GM10248 (cell line): Measurements from ENCODE around the gene KIF3A.

Experiments used
- CTCF ChIA-PET: fragments of 300-600 bp; sonication (Branson Sonifier 250); formaldehyde crosslinking; extraction: SDS; loops from one replicate; lab custom pipeline; 2021; ENCODE audit warnings: antibody characterized with exemption; lab: Yijun Ruan, JAX
- POLR2A ChIA-PET: fragments of 350-650 bp; sonication (Branson Sonifier 250); formaldehyde crosslinking; extraction: SDS; loops from one replicate; lab custom pipeline; 2020; ENCODE audit warnings: antibody characterized with exemption; lab: Yijun Ruan, JAX
- DNase-seq: peaks from one replicate; pipeline ENCODE4 v3.0.0; 2012; ENCODE audit errors: extremely low spot score
- CTCF ChIP-seq: IDR thresholded peaks from 2 replicates; pipeline ENCODE4 v1.5.1; 2012; ENCODE audit warnings: mild to moderate bottlenecking, low read depth; ENCODE audit errors: extremely low read depth, missing control alignments, control extremely low read depth

The KIF3A gene

GRCh38 chr5:132772291-132773070 lies 35.1 kb upstream of the KIF3A start:
- POLR2A ChIA-PET, result no interaction called here
- no peak for DNase-seq
- no peak for TF ChIP-seq CTCF
- CTCF ChIA-PET, result interaction anchor here (0.6 to 2.9 kb wide), 3 partner anchors 13 to 48 kb away, joined by 3 to 9 read pairs (median 5); no protein-coding TSS in a partner anchor

- DNase-seq, result no peak
- ChIA-PET POLR2A (no interaction called here), CTCF (interaction anchor here (1.1 to 2.9 kb wide), 3 partner anchors 14 to 49 kb away, joined by 6 to 10 read pairs (median 9); no protein-coding TSS in a partner anchor)
- no peak for TF ChIP-seq CTCF
Observed at GRCh38 chr5:132771503-132771998, 34.2 kb upstream of the KIF3A start.

- no peak for DNase-seq
- POLR2A ChIA-PET, result no interaction called here
Observed at GRCh38 chr5:132770476-132771159, 33.3 kb upstream of the KIF3A start.

GRCh38 chr5:132768485-132768868 lies 31.1 kb upstream of the KIF3A start:
- DNase-seq, result no peak
- CTCF ChIA-PET, result interaction anchor here (0.8 to 1.4 kb wide), 2 partner anchors 9 to 13 kb away, joined by 3 to 5 read pairs; no protein-coding TSS in a partner anchor
- POLR2A ChIA-PET, result no interaction called here
- TF ChIP-seq CTCF, result no peak

More at GRCh38 chr5:132770476-132771159, 33.3 kb upstream of the KIF3A start:
- CTCF ChIA-PET, result interaction anchor here (1.0 to 2.0 kb wide), 3 partner anchors 9 to 16 kb away, joined by 3 to 10 read pairs (median 6); no protein-coding TSS in a partner anchor
- no peak for TF ChIP-seq CTCF

- DNase-seq, result no peak
- no peak for TF ChIP-seq CTCF
- ChIA-PET POLR2A (no interaction called here), CTCF (interaction anchor here (1.0 to 2.7 kb wide), 3 partner anchors 8 to 116 kb away, joined by 3 to 10 read pairs (median 3); no protein-coding TSS in a partner anchor)
Observed at GRCh38 chr5:132767150-132767549, 29.8 kb upstream of the KIF3A start.

GRCh38 chr5:132766806-132767055 lies 29.4 kb upstream of the KIF3A start:
- POLR2A ChIA-PET, result no interaction called here
- DNase-seq, result no peak
- TF ChIP-seq CTCF, result no peak
- CTCF ChIA-PET, result interaction anchor here (1.2 to 2.9 kb wide), 3 partner anchors 9 to 117 kb away, joined by 3 to 18 read pairs (median 10); no protein-coding TSS in a partner anchor
